ENCODE measurements around the gene LAMC2. TPM values are rescaled to one million over a fixed set of nuclear protein-coding genes. Genes with fewer than 3 reads are reported as not detected.

Gene LAMC2
- total RNA-seq, 2 experiments from 2014 or later = not detected

- ATAC-seq = no peak
- no peak for TF ChIP-seq CTCF (IDR thresholded peaks at IDR 0.05)
- no peak for DNase-seq
- Mint-ChIP-seq H3K9me3 (no peaks in the 10 kb centered on the region), H3K27me3 (no peaks in the 10 kb centered on the region), H3K27ac (no peak overlapping the region), H3K4me1 (ENCODE audit: low read depth) (no peaks in the 10 kb centered on the region), H3K4me3 (no peak overlapping the region), H3K36me3 (ENCODE audit: low read depth) (no peaks in the 10 kb centered on the region)
- intact Hi-C loops (cut with micrococcal nuclease) = no loop called here
- ChIA-PET POLR2A (no interaction called here), CTCF (no interaction called here)
Observed at GRCh38 chr1:183166454-183166853, 19.6 kb upstream of the LAMC2 start.

GRCh38 chr1:183167676-183168075 is 18.4 kb upstream of the LAMC2 start:
- ATAC-seq (no peak), DNase-seq (no peak)
- H3K36me3 Mint-ChIP-seq (ENCODE audit: low read depth) = no peaks in the 10 kb centered on the region
- no peak for TF ChIP-seq CTCF (IDR thresholded peaks at IDR 0.05)
- intact Hi-C loops (cut with micrococcal nuclease) = no loop called here
- CTCF ChIA-PET = interaction anchor here (1.4 kb wide), 1 partner anchor 17 kb away, joined by 3 read pairs; no protein-coding TSS in a partner anchor
- no peaks in the 10 kb centered on the region for H3K4me1 Mint-ChIP-seq (ENCODE audit: low read depth)
- H3K27me3 Mint-ChIP-seq = no peaks in the 10 kb centered on the region
- no peak overlapping the region for H3K4me3 Mint-ChIP-seq
- no peak overlapping the region for H3K27ac Mint-ChIP-seq
- POLR2A ChIA-PET = no interaction called here
- no peaks in the 10 kb centered on the region for H3K9me3 Mint-ChIP-seq

GRCh38 chr1:183168308-183168707 is 17.8 kb upstream of the LAMC2 start:
- CTCF ChIA-PET = interaction anchor here (1.4 kb wide), 1 partner anchor 16 kb away, joined by 3 read pairs; no protein-coding TSS in a partner anchor
- DNase-seq (no peak), ATAC-seq (no peak)

GRCh38 chr1:183173828-183174227 is 12.2 kb upstream of the LAMC2 start:
- H3K4me1 Mint-ChIP-seq (ENCODE audit: low read depth) = no peaks in the 10 kb centered on the region
- peaks cover 4% of the 10 kb centered on the region for H3K27me3 Mint-ChIP-seq
- DNase-seq (no peak), ATAC-seq (no peak)
- no peak for TF ChIP-seq CTCF (IDR thresholded peaks at IDR 0.05)
- H3K27ac Mint-ChIP-seq = no peak overlapping the region
- H3K36me3 Mint-ChIP-seq (ENCODE audit: low read depth) = no peaks in the 10 kb centered on the region
- peaks cover 2% of the 10 kb centered on the region for H3K9me3 Mint-ChIP-seq
- intact Hi-C loops (cut with micrococcal nuclease) = no loop called here
- CTCF ChIA-PET = no interaction called here
- POLR2A ChIA-PET = no interaction called here
- H3K4me3 Mint-ChIP-seq = no peak overlapping the region

More at GRCh38 chr1:183168308-183168707, 17.8 kb upstream of the LAMC2 start:
- Mint-ChIP-seq H3K27me3 (no peaks in the 10 kb centered on the region), H3K9me3 (no peaks in the 10 kb centered on the region), H3K36me3 (ENCODE audit: low read depth) (no peaks in the 10 kb centered on the region), H3K4me3 (no peak overlapping the region), H3K27ac (no peak overlapping the region), H3K4me1 (ENCODE audit: low read depth) (no peaks in the 10 kb centered on the region)
- no peak for TF ChIP-seq CTCF (IDR thresholded peaks at IDR 0.05)
- POLR2A ChIA-PET = no interaction called here
- intact Hi-C loops (cut with micrococcal nuclease) = no loop called here

- no peak for TF ChIP-seq CTCF (IDR thresholded peaks at IDR 0.05)
- intact Hi-C loops (cut with micrococcal nuclease) = no loop called here
- DNase-seq = no peak
- Mint-ChIP-seq H3K36me3 (ENCODE audit: low read depth) (no peaks in the 10 kb centered on the region), H3K4me1 (ENCODE audit: low read depth) (peaks cover 4% of the 10 kb centered on the region), H3K4me3 (no peak overlapping the region), H3K9me3 (peaks cover 2% of the 10 kb centered on the region), H3K27me3 (peaks cover 4% of the 10 kb centered on the region), H3K27ac (no peak overlapping the region)
- no peak for ATAC-seq
- ChIA-PET CTCF (no interaction called here), POLR2A (interaction anchor here (0.6 kb wide), 1 partner anchor 55 kb away, joined by 3 read pairs; no protein-coding TSS in a partner anchor)
Observed at GRCh38 chr1:183175631-183176030, 10.4 kb upstream of the LAMC2 start.
